KBM-7 (cell line): Measurements from ENCODE around the gene ADAMTS2.
"Not testable (repeated sequence)": the region's sequence is repeated elsewhere in the genome, so short reads cannot be mapped to it uniquely, and the experiment has no call there.

Source experiments
- DNase-seq: peaks from one replicate; pipeline ENCODE4 v3.0.0-alpha.2; 2015
- in situ Hi-C: fragments of 300-500 bp; cut with MboI; formaldehyde crosslinking; loops from 2 replicates; pipeline ENCODE4 v1.14.3; 2020; ENCODE audit warnings: low sequenced_read_pairs, low pct_unique_long_range_greater_than_20kb, mixed read lengths

The ADAMTS2 gene

GRCh38 chr5:179330186-179330900, 14.9 kb downstream of the ADAMTS2 start:
- DNase-seq, result no peak
- in situ Hi-C loops, result no loop called here

DNA sequence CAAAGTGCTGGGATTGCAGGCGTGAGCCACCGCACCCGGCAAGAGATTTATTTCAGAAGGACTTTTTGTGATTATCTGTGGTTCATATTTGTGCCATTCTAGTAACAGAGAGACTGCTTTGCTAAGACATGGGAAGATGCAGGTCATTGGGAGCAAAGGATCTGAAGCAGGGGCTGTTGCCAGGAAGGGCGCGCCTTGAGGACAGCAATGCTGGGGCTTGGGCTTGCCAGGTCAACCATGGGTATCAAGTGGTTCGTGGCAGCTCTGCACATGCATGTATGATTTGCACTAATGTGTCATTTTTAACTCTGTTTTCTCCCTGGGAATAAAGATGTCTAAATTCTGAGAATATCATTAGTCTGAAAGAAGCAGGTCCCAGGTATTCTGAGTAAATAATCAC, 17.0 kb downstream of the ADAMTS2 start:
- in situ Hi-C loops, result no loop called here
- no peak for DNase-seq

DNA sequence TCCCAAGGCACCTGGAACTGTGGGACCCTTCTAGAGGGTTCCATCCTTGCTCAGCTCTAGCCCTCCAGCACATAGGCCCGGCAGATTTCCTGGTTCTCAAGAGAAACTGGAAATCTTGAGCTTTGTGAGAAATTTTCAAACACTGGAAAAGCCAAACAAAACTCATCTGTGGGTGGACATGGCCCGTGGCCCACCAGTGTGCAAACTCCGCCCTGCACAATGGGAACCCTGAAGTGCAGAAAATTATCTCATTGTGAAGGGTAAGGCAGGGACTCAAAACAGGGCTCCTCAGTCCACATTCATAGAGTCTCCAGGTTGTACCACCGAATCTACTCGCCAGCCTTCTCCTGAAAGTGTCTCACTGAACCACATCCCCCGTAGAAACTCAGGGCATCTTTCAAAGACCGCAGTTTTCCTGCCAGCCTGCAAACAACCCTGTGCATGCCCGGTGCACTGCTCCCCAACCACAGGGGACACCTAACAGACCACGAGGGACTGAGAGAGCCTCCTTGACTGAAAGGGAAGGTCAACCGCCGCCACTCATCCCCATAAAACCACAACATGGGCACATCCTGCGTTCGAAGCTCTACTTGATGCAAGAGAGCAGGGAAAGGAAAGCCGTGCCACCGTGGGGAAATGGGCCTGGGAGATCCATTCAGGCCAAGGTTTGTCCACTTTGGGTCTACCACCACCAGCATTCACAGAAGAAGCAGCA, 18.1 kb downstream of the ADAMTS2 start:
- in situ Hi-C loops, result no loop called here
- DNase-seq, result no peak

DNA sequence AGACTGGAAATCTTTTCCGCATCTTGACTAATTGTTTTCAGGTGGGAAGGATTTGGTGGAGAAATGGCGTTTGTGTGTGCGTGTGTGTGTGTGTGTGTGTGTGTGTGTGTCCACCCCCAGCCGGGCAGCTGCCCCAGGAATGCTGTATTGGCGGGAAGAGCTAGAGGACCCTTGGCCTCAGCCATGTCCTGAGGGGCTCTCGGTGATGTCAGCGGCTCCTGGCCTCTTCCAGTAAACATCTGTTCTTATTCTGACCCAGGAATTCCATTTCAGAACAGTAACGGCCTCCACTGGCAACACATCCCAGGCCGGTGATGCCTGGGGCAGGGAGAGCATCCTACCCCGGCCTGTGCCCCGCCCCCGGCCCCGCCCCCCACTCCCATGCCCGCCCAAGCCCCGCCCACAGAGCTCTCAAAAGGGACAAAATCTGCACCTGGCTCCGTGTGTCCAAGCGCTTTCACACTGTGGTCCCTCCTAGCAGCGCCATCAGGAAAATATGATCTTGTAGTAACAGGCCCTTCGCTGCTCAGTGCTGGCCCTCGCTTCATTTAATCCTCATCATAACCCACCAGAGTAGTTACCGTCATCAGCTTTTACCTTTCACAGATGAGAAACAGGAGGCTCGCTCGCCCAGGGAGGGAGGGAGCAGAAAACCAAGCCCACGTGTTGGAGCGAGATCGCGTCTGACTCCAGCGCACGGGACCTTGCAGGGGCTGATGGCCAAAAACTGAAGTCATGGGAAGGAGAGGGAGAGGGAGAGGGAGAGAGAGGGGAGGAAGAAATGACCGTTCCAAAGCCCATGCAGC, 18.9 kb downstream of the ADAMTS2 start:
- no peak for DNase-seq
- in situ Hi-C loops, result no loop called here

- in situ Hi-C loops, result no loop called here
- DNase-seq, result no peak
Observed at GRCh38 chr5:179325296-179326031, 19.8 kb downstream of the ADAMTS2 start.

GRCh38 chr5:179324760-179325295, 20.4 kb downstream of the ADAMTS2 start:
- in situ Hi-C loops, result no loop called here

GRCh38 chr5:179324316-179324715, 20.9 kb downstream of the ADAMTS2 start:
- in situ Hi-C loops, DNase-seq: not testable (repeated sequence)

More at GRCh38 chr5:179324760-179325295, 20.4 kb downstream of the ADAMTS2 start:
- no peak for DNase-seq

GRCh38 chr5:179323026-179323870, 22.0 kb downstream of the ADAMTS2 start:
- in situ Hi-C loops, result no loop called here
- no peak for DNase-seq

- in situ Hi-C loops, result no loop called here
Observed at GRCh38 chr5:179322071-179323025, 22.9 kb downstream of the ADAMTS2 start.

DNA sequence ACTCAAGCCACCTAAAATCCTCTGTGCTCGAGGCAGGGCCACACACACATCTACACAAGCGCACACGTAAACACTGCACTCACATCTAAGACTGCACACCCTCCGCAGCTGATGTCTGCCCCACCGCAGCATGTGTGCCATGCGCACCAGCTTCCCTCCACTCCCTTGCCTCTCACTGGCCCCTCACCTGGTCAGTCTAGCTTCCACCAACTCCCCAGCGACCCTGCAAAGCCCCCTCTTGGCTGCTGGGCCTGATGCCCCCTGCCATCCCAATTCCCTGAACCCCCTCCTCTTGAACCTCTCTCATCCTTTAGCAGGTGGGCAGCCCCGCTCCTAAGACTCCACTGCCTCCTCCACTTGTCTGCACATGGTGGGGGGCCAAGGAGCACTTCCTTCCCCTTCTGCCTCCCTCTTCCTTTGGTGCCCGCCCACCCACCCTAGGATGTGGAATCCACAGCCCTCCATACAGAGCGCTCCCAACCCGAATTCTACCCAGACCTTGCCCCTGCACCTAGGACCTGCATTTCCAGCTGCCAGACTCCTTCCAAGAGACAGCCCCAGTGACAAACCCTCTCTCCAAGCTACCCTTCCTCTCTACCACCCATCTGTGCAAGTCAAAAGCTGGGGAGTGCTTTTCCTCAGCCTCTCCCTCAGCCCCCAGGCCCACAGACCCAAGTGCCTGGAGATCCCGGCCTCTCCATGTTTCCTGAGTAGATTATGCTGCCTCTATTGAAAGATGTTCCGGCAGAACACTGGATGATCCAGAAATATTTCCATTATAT, 23.9 kb downstream of the ADAMTS2 start:
- in situ Hi-C loops, result no loop called here
- DNase-seq, result no peak

More at GRCh38 chr5:179322071-179323025, 22.9 kb downstream of the ADAMTS2 start:
- DNase-seq, result no peak

DNA sequence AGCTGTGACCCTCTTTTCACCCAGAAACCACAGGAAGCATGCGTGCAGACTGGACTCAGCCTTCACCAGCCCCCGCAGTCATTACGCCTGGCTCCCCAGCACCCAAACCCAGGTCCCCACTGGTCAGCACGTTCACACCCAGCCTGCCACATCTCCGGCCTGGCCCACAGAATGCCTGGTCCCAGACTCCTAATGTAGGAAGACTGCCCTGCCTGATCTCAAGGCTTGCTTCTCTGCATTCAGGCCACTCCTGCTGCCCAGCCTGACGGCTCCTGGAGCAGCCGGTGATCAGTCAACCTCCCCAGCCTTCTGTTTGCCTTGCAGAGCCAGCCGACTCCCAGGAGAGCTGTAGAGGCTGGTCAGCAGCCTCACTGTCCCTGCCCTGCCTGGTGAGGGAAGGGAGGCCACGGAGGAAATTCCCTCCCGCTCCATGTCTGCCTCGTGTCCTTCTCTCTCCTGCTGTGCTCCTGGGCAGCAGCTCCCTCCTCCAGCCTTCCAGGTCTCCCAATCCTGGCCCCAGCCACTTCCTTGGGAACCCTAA, 25.4 kb downstream of the ADAMTS2 start:
- in situ Hi-C loops, result no loop called here
- DNase-seq, result no peak

DNA sequence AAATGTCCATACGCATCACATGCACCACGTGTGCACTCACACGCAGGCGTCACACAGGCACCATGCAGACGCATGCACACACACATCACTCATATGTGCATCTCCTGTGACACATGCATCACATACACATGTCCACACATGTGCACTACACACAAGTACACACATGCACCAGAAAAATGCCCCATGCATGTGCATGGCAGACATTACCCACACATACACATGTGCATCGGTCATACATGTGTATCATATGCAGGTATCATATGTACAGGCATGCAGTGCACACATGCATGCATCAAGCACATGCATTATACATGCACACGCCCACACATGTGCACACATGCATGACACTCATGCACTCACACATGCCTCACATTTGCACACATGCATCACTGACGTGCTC, 26.1 kb downstream of the ADAMTS2 start:
- in situ Hi-C loops, result no loop called here
- DNase-seq, result no peak

DNA sequence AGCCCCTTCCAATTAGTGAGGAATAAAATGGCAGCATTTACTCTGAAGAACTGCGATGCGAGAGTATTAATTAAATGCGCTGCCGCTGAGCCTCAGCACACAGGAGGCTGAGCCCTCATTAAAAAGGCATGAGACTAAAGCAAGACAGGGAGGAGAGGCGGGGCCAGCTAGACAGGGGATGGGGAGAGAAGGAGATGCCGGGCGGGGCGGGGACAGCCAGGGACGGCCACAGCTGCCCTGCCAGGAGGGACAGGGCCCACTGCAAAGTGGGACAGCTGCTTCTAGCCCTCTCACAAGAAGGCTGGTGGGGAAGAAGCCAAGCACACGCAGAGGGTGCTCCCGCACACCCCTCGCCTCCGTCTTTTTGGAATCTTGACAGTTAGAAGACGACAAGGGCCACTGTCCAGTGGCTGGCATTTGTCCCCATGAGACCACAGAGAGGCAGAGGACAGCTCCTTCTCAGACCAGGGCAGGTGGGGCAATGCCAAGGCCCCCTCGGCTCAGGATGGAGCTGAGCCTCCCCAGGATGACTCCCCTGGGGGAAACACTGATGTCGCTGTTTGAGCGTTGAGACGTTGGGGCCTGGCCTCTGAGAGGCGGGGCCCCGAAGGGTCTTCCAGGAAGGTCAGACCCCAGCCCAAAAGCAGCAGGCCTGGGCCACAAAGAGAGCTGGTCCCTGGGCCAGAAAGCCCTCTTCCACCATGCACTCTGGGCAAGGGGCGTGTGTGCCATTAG, 26.9 kb downstream of the ADAMTS2 start:
- in situ Hi-C loops, result no loop called here
- no peak for DNase-seq

GRCh38 chr5:179317411-179318220, 27.6 kb downstream of the ADAMTS2 start:
- DNase-seq, result no peak
- in situ Hi-C loops, result no loop called here

- in situ Hi-C loops, result no loop called here
- DNase-seq, result no peak
Observed at GRCh38 chr5:179316982-179317381, 28.3 kb downstream of the ADAMTS2 start.
